HG02759 (cell line): Measurements from ENCODE around the gene LSAMP.

ENCODE experiments used
- ATAC-seq: cut with Tn5 transposase; IDR thresholded peaks from one replicate; pipeline ENCODE4 v1.9.1; 2021; ENCODE audit warnings: mild to moderate bottlenecking, moderate library complexity; ENCODE audit not compliant: unreplicated experiment

Gene LSAMP

GRCh38 chr3:116433552-116433951, 11.7 kb downstream of the LSAMP start:
- no peak for ATAC-seq

GRCh38 chr3:116432795-116433194, 12.5 kb downstream of the LSAMP start:
- no peak for ATAC-seq

- no peak for ATAC-seq
Measured at GRCh38 chr3:116429479-116430269, 15.6 kb downstream of the LSAMP start.

GRCh38 chr3:116426036-116426435, 19.3 kb downstream of the LSAMP start:
- no peak for ATAC-seq

DNA sequence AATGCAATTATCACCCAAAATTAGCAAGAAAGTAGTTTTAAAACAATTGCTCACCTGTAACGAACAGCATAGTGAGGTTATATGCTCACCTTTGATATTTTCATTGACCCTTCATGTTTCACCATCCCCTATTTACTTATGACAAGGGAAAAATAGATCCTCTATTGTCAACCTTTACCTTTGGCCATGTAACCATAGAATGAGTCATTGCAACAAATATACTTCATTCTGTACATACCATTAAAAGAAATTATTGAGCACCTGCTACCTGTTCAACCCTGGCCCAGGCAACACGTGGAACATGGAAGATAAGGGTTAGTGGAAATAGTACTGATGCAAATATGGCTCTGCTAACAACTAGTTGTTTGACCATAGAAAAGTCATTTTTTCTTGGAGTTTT, 20.2 kb downstream of the LSAMP start:
- ATAC-seq = no peak

DNA sequence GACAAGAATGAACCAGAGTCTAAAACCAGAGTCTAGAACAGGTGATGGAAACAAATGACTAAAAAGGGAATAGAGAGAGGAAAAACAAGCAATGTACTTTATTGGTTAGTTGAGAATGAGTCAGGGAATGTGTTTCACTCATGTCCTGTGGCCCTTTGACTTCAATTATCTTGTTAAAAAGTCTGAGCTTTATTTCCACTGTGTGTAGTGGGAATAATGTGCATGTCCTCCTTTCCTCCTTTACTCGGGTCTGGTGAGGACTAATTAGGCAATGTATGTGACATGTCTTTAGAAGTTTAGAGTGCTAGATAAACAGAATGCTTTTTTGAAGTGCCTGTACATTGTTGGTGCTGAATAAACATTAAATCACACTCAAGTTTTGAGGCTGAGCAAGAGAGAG, 21.3 kb downstream of the LSAMP start:
- ATAC-seq = no peak

DNA sequence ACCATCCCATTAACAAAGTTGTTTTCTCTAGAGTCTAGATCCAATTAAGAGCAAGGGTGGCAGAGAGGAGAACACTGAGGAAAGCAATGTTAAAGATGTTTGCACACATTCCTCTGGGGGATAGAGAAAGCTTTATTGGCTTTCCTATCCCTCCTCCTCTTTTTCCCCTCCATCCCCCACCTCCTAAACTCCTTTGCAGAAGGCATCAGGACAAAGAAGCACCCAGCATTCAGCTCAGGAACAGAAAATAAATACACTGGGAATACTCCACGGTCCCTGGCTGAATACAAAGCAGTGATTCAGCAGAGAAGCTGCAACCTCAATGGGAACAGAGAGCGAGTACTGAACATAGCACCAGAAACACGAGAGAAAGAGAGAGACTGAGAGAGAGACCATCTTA, 21.9 kb downstream of the LSAMP start:
- ATAC-seq = no peak

- ATAC-seq = no peak
Measured at GRCh38 chr3:116417151-116417550, 28.1 kb downstream of the LSAMP start.

DNA sequence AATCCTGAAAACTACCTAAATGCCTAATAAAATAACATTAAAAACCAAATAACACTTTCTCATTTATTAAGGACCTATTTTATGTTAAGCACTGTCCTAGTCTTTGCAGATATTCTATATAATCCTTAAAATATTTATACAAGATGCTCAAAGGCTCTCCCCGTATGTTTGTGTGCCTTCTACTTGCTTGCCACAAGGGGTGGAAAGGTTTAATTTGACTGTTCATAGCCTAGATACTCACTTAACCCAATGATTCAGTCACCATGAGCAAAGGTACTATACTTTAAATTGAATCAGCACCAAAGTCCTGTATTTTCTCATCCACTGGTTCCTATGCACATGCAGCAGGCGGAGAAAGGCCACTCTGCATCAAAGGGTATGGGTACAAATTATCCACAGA, 32.0 kb downstream of the LSAMP start:
- no peak for ATAC-seq

GRCh38 chr3:116408473-116408872, 36.8 kb downstream of the LSAMP start:
- no peak for ATAC-seq

DNA sequence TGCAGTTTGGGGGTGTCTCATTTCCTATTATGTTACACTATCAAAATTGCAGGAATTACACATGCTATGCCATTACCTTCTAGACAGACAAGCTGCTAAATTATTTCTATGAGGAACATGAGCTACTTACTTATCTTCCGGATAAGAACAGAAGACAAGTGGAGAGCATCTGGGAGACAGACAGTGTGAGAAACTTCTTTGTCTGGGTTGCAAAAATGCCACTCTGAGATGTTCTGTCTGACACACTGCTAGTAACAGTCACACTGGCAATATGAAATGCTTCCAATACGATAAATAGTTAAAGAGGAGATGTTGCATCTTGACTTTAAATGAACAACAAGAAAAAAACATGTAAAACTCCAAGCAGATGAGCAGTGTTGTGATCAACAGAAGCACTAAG, 40.1 kb downstream of the LSAMP start:
- ATAC-seq = no peak

GRCh38 chr3:116399701-116400226, 45.5 kb downstream of the LSAMP start:
- ATAC-seq = no peak

- ATAC-seq = no peak
Measured at GRCh38 chr3:116394365-116394764, 50.9 kb downstream of the LSAMP start.

DNA sequence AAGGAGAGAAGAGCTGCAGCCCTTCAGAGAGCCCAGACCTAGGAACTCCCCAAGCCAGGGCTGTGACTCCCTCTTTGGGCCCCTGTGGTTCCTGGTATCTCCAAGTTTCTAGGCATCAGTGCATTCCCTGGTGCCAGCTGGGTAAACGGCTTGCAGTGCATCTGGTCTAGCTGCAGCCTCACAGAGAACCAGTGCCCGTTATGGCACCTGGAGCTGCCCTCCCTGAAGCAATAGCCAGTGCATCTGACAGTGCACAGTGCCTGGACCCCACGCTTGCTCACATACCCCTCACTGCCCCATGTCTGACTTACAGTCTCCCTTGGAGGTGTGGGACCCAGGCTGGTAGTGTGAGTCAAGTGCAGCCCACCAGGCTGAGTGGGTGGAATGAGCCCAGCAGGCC, 52.1 kb downstream of the LSAMP start:
- no peak for ATAC-seq

- ATAC-seq = no peak
Measured at GRCh38 chr3:116392291-116392690, 53.0 kb downstream of the LSAMP start.

GRCh38 chr3:116391296-116392201, 53.7 kb downstream of the LSAMP start:
- no peak for ATAC-seq

DNA sequence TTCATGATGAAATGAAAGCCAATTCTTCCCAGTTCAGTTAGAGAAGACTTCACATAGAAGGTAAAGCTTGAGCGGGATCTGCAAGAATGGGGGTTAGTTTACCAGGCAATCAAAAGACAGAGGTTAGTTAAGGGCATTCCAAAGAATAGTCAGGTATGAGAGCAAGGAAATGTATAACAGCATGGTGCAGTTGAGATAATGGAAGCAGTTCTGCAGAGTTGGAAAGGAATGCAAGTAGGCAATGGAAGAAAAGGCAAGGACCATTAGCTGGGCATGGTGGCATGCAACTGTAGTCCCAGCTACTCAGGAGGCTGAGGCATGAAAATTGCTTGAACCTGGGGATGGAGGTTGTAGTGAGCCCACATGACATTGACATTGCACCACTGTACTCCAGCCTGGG, 55.0 kb downstream of the LSAMP start:
- no peak for ATAC-seq

DNA sequence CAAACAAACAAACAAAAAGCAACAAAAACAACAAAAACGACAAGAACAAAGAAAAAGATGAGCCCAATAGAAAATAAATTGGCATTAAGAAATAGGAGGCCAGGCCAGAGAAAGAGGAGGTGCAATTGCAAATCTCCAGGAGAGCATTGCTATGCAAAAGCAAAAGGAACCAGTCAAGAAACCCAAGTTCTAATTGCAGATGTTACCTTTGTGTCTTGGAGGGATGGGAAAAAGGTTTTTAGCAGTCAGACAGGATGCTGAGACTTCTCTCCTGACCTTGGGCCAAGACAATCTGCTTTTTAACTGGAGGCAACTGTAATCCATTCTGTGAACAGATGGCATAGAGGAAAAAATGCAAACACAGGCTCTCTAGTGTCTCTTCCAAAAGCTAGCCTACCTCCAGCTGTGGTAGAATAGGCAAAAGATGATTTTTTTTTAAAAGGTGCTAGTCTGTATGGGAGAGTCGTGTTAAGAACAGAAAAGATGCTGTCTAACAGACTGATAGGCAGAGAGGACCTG, 56.4 kb downstream of the LSAMP start:
- ATAC-seq = no peak

- ATAC-seq = no peak
Measured at GRCh38 chr3:116386168-116386567, 59.1 kb downstream of the LSAMP start.

GRCh38 chr3:116384717-116385116, 60.6 kb downstream of the LSAMP start:
- ATAC-seq = no peak

GRCh38 chr3:116378077-116378476, 67.2 kb downstream of the LSAMP start:
- ATAC-seq = no peak

- ATAC-seq = no peak
Measured at GRCh38 chr3:116374901-116375300, 70.4 kb downstream of the LSAMP start.
